ENCODE measurements around the gene LLGL1.

LLGL1 gene

DNA sequence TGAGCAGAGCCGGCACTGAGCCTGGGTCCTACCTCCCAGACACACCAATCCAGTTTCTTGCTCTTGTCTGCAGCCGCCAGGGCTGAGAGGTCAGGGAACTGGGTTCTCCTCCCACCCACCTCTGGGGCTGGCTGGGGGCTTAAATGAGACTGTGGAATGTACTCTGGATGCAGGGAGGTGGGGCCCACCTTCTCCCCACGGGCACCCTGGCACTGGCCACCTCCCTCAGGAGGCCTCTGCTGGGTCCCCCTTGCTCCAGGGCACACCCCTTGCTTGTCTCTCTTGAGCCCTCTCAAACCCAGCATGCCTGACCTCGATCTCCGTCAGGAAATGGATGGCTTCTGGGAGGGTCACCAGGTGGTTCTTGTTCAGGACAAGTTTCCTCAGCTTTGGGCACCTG lies 26.7 kb downstream of the LLGL1 start:
- no peak for DNase-seq (ENCODE audit: low read depth in 2 of 2)

DNA sequence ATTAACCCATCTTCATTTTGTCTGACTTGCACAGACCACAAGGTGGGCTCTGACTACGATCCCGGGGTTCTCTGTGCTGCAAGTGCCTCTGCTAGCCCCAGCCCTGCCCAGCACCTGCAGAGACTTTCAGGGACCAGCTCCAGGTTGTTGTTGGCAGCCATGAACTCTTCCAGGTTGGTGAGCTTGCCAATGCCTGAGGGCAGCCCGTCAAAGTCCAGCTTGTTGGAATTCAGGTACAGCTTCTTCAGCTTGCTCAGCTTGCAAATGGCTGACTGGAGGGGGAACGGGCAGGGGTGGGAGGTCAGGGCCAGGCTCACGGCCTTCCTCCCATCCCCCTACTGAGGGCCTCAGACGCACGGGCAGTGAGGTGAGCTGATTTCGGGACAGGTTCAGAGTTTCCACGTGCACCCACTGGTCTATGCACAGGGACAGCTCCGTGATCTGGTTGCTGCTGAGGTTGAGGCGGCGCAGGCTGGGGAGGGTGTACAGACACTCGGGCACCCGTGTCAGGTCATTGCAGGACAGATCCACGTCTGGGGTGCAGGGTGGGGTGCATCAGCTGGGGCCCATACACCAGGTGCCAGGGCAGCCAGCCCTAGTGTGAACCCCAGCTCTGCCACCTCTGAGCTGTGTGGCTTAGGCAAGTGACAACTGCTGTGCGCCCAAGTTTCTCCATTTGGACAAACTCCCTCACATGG lies 27.9 kb downstream of the LLGL1 start:
- DNase-seq (ENCODE audit: low read depth in 2 of 2) = no peak

DNA sequence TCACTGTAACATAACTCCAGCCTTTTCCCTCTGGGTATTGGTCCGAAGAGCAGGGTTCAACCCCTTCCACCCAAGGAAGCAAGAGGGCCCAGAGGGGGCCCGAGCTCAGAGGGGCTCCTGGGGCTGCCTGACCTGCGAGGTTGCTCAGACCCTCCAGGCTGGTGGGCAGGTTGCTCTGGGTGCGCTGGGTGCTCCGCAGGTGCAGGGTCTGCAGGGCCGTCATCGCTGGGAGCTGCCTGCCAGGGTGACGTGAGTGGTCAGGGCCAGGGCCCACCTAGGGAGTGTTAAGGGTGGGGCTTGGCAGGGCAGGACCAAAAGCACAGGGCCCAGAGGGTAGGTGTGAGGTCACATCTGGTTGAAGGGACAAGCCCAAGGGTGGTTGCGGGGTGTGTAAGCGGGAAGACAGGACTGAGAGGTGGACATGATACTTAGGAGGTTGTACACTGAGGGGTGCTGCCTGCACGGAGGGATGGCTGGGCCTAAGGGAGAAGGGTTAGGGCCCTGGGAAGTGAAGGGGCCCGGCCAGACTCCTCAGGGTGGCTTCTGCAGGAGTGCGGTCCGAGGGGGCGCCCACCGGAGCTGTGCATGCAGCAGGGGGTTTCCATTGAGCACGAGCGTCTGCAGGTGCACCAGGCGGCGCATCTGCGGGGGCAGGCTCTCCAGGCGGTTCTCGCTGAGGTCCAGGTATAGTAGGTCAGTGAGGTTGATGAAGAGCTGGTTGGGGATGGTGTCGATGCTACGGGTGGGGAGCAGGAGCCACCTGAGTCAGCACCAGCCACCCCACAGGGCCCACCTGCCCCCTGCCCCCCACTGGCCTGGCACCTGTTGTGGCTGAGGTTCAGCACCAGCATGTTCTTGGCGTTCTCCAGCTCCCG lies 28.7 kb downstream of the LLGL1 start:
- no peak for DNase-seq (ENCODE audit: low read depth in 2 of 2)

DNA sequence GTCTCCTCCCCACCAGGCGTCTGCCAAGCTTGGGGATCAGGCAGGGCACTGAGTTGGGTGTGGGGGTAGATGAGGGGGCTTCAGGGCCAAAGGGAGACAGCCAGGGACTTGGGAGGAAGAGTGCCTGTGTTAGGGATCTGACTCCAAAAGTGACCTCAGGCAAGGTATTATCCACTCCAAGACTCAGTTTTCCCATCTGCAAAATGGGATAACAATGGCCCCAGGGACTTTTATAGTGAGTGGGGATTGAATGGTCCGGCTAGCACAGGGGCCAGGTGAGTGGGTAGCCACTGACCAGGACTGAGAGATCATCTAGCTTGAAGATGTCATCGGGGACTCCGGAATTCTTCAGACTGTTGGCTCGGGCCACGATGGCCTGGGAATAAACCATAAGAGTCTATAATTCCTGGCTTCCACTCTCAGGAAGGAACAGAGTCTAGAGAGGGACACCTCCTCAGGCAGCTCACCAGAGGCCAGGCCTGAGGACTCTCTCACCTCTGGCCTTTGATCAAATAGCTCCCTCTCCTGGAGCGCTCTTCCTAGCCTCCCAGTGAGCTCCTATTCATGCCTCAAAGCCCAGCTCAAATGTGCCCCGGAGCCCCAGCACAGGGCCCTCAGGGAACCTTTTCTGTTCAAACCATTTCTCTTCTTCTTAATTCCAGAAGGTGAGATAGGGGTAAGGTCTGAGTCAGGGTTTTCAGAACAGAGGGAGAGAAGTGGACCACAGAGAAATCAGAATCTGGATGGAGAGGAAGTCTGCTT lies 29.6 kb downstream of the LLGL1 start:
- no peak for DNase-seq (ENCODE audit: low read depth in 2 of 2)

DNA sequence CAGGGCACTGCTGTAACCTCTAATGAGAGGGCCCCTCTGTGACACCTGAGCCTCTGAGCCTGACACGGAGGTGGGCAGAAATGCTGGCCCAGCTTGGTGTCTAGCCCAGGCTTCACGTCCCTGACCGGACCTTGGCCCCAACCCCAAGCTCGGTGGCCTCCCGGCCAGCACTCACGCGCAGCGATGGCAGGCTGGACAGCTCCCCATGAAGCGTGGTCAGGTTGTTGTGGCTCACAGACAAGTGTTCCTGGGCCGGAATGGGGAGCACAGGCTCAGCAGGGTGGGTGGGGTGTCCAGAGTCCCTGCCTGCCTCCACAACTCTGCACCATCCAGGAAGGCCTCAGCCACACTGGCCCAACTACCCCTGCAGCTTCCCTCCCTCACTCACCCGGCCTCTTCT lies 30.9 kb downstream of the LLGL1 start:
- DNase-seq (ENCODE audit: low read depth in 2 of 2) = no peak

DNA sequence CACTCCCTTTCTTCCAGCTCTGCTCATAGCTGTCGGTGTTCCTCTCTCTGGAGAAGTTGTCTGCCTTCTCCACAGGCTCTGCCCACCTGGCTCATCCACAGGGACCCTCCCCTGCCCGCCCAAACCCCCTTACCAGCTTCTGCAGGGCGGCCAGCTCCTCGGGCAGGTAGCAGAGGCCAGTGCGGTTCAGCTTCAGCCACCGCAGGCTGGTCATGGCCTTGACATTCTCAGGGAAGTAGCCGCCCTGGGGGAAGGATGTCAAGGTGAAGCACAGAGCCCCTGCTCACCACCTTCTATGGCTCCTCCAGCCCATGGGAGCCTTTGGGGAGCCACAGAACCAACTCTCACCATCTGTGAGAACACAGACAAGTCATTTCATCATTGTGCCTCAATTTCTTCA lies 31.3 kb downstream of the LLGL1 start:
- DNase-seq (ENCODE audit: low read depth in 2 of 2) = no peak

DNA sequence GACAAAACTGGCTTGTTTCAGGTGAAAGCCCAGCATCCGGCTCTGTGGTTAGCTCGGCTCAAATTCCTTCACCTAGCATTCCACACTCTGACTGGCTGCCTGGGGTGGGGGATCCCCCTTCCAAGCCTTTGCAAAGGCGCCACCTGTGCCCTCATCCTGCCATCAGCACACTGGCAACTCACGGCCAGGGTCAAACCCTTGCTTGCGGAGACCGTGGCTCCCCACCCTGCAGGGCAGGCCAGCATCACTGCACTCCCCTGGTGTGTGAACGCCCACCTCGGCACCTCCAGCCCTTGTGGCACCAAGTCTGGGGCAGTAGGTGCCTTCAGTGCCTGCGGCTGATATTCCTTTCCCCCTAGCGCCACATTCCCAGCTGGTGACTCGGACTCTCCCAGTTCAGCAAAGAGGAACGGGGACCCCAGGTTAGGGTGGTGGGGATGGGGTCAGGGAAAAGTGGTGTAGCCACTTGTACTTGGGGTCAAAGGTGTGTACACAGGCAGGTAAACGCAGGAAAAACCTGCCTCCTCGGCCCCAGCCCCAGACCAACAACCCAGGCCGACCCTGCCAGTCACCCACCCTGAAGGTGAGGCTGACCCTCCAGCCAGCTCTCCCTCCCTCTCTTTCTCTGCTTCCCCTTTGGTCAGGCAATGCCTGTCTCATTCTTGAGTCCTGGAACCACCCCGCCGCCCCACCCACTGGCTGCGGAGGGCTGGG lies 32.0 kb downstream of the LLGL1 start:
- DNase-seq (ENCODE audit: low read depth in 2 of 2) = no peak

DNA sequence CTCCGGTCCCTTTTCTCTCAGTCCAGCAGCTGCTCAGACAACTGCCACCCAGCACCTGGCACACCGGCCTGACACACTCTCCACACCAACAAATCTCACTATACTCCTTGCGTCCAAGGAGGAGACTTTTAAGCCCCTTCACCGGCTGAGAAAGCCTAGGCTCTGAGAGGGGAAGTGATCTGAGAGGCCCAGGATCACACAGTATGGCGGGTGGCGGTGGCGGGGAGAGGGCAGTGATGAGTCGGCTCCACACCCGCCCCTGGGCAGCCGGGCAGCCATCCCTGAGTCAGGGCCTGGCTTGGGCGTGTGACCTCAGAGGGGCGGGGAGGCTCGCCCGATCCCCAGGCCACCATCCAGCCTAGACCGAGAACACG lies 32.5 kb downstream of the LLGL1 start:
- DNase-seq (ENCODE audit: low read depth in 2 of 2) = no peak

DNA sequence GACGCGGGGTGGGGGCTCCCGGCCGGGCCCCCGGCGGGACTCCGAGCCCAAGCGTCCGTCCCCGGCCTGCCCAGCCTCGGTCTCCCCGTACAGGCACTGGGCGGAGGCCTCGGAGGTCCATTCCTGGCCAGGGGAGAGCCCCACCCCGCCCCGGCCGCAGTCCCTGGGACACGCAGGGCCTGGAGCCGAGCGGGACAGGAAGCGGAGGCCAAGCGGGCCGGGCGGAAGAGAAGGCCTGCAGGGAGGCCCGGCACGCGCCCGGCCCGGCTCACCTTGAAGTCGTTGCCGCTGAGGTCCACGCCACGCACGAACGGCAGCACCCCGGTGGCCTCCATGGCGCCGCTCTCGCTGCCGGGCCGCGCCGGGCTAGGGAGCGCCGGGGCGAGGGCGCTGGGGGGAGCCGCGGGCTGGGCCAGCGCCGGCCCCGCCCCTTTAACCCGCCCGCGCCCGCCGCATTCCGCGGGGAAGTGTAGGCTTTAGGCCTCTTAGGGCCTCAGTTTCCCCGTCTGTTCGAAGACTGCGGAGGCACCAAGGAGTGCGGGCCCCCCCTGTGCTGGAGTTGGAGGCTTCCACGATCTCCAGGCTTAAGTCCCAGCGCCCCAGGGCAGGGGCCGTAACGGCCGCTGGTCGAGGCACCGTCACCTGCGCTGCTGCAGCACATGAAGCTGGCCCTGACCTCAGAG lies 33.1 kb downstream of the LLGL1 start, which contains the start of gene FLII:
TSS of gene FLII (minus strand) at position 383 of the 683 bp plus-strand sequence. CDS start at position 335, 48 bp downstream.
- peak; percentile 7 to 26 for DNase-seq (ENCODE audit: low read depth in 2 of 2)

DNA sequence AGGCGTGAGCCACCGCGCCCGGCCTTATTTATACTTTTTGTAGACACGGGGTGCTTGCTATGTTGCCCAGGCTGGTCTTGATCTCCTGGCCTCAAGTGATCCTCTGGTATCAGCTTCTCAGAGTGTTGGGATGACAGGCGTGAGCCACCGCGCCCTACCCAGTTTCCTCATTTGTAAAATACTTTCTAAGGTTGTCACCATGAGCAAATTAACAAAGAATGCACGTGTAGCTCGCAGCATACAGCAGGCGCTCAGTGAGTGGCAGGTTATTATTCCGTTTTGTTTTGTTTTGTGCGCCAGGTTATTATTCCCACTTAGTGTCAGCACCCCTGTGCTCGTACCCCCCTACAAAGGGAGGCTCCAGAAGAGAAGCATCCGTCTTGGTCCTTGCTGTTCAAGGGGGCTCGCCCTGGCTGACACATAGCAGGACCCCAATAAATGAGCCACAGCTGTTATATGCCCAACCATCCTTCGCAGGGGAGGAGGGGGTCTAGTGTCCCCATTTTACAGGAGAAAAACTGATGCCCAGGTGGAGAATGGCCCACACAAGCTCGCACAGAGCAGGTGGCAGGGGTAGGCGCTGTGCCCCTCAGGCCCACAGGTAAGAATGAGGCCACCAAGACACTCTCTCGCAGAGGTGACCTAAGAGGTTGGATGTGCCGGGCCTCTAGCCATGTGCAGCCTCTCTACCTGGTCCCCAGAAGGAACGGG lies 34.3 kb downstream of the LLGL1 start:
- no peak for DNase-seq (ENCODE audit: low read depth in 2 of 2)

DNA sequence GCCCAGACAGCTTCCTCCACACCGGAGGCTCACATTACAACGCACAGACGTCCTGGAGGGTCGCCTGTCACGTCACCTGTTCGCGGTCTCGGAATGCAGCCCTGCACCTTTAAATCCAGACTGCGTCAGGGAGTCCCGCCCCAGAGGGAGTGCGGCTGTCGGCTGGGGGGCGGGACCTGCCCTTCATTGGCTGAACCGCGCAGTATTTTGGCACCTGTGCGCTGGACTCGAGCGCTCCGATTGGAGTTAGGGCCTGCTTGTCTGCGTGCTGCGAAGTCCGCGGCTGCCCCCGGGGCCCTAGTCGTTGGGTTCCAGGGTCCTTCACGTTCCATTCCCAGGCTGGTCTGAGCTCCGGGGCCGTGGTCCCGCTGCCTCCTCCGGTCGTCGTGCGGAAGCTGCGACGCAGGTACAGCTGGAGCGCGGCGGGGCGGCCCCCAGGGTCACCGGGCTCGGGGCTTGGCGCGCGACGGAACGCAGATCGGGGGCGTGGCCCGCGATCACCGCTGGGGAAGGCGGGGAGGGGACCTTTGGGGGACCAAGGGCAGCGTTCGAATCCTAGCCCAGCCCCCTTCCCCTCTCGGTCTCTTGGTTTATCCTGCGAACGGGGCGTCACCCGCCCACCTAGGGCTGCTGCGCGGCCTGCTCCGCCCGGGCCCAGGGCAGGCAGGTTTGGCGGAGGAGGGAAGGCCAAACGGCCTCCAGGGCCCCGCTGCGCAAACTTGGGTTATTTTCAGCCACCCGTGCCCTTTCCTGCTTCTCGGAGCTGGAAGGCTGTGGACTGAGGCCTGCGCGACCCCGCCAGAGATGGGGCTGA lies 35.1 kb downstream of the LLGL1 start, which contains the start of gene MIEF2:
TSS of gene MIEF2 (plus strand) at position 331 of the 814 bp plus-strand sequence. CDS start 2,059 bp downstream, outside the sequence.
- DNase-seq (ENCODE audit: low read depth in 2 of 2) = peak; percentile 81 to 86

DNA sequence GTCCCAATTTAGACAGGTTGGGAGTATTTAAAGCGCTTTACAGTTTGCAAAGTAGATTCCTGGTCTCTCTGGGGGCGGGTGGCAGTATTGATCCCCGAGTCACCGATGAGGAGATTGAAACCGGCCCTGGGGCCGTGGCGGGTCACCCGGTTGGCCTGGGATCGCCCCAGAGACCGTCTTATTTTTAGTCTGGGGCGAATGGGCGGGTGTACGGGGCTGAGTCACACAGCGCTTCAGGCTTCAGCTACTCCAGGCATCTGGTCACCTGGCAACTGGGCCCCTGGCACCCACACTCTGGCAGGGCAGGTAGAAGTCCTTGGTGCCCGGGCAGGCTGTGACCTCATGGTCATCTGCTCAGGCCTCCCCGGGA lies 35.7 kb downstream of the LLGL1 start:
- DNase-seq (ENCODE audit: low read depth in 2 of 2) = no peak

DNA sequence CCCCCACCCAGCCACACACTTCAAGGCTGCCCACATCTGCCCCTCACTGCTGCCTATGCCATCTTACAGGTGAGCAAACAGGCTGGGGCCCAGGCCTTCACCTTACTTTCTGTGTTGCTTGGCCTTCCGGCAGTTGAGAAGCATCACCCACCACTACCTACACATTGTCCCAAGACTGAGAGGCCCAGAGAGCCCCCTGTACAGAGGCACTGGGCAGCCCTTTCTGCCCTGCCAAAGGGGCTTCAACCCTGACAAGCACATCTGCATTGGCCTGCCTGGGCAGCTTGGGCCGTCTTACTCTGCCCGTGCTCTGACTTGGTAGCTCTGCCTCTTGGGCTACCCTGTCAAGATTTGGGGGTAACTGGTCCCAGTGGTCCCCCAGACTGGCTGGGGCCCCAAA lies 36.2 kb downstream of the LLGL1 start:
- no peak for DNase-seq (ENCODE audit: low read depth in 2 of 2)

DNA sequence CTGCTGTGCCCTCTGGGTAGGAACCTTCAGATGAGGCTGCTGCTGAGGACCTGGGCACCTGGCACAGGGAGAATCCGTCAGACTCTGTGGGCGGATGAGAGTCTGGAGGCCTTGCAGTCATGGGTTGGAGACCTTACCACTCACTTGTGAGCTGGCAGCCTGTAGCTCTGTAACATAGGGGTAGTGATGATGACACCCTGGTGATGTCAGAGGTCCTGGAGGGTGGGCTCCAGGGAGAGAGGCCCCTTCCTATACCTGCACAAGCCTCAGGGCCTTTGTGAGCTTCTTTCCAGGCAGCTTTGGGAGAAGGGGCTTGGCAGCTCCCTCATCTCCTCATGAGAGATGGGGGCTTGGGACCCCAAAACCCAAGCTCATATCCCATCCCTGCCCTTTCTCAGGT lies 36.7 kb downstream of the LLGL1 start:
- DNase-seq (ENCODE audit: low read depth in 2 of 2) = no peak

DNA sequence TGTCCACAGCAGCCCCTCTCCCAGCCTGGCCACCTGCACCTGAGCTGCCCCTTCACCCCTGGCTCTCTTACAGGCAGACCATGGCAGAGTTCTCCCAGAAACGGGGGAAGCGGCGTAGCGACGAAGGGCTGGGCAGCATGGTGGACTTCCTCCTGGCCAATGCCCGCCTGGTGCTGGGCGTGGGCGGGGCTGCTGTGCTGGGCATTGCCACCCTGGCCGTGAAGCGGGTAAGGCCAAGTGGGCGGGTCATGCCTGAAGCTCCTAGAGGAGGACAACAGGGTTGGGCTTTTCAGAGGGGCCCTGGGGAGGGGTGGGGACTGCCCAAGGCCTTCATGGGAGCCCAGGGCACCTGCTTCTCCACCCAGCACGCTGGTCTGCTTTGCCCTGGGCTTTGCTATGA lies 37.2 kb downstream of the LLGL1 start:
- DNase-seq (ENCODE audit: low read depth in 2 of 2) = no peak

DNA sequence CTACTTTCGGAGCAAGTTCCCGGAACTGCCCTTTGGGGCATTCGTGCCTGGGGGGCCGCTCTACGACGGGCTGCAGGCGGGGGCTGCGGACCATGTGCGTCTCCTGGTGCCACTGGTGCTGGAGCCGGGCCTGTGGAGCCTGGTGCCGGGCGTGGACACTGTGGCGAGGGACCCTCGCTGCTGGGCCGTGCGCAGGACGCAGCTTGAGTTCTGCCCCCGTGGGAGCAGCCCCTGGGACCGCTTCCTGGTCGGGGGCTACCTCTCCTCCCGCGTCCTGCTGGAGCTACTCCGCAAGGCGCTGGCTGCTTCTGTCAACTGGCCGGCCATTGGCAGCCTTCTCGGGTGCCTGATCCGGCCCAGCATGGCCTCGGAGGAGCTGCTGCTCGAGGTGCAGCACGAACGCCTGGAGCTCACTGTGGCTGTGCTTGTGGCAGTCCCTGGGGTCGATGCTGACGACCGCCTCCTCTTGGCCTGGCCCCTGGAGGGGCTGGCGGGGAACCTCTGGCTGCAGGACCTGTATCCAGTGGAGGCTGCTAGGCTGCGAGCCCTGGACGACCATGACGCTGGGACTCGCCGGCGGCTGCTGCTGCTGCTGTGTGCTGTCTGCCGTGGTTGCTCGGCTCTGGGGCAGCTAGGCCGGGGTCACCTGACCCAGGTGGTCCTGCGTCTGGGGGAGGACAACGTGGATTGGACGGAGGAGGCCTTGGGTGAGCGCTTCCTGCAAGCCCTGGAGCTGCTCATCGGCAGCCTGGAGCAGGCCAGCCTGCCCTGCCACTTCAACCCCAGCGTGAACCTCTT lies 38.6 kb downstream of the LLGL1 start:
- DNase-seq (ENCODE audit: low read depth in 2 of 2) = no peak

DNA sequence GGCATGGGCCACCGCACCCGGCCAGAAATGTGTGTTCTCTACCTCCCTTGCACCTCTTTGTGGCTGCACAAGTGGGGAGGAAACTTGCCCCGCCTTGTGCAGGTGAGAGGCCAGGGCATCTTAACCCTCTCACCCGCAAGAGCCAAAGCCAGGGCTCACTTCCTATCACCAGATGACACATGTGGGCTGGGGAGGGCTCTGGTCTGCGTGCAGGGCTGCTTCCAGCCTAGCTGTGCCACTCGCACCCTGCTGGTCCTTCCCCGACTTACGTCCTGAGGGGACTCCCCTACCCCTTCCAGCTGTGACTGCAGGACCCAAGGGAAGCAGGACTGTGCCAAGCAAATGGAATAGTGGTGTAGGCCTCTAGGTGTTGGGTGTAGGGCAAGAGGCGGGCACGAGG lies 41.9 kb downstream of the LLGL1 start:
- no peak for DNase-seq (ENCODE audit: low read depth in 2 of 2)

DNA sequence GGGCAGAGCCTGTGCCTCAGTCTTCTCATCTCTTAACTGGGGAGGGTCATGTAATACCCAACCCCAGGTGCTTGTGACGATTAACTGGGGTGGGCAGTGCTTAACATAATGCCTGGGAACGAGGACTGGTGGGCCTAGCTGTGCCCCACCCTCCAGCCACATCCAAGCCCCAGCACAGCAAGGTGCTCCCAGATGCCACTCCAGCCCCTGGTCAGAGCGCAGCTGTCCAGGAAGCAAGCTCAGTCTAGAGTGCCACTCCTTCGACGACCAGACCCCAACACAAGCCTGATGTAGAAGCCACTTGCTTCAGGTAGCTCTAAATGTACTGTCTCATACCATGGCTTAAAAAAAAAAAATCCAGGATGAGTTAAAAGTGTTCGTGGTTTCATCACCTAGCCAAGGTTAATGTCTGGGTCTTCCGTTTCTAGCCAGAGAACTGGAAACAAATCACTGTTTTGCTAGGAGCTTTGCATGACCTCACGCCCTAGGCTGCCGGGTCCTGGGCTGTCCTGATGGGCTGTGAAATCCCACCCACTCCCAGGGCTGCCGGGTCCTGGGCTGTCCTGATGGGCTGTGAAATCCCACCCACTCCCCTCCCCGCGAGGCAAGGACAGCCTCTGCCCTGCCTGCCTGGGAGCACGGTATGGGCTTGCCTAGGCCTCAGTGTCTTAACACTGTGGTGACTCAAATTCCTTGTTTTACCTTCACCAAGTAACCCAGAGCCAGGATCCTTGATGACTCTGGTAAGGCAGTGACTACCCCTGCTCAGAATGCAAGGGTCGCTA lies 42.7 kb downstream of the LLGL1 start:
- DNase-seq (ENCODE audit: low read depth in 2 of 2) = no peak
